Posterior vena cava (tissue), 2 donors: ENCODE data around the gene HIPK4. TPM values are rescaled to one million over a fixed set of nuclear protein-coding genes. Genes with fewer than 3 reads are reported as not detected.
A peak's percentile ranks its signal among the peaks of the same experiment; 100 is the strongest.
"Not testable (repeated sequence)": the region's sequence is repeated elsewhere in the genome, so short reads cannot be mapped to it uniquely, and the experiment has no call there.

Experiments
- DNase-seq: peaks from one replicate; pipeline ENCODE4 v3.0.0-alpha.2; 2020; ENCODE audit warnings: low spot score
- intact Hi-C, 2 donors: fragments of 100-400 bp; cut with DNase I; formaldehyde crosslinking; loops; one replicate each; pipeline versions ENCODE4 v1.14.1 to v1.14.2; 2022 to 2023
- total RNA-seq, 2 donors: library from RNA; stranded (reverse); fragmentation: NEBNext Ultra II Directional; extraction: Animal tissue kit (Norgen Biotek cat#: 25700); gene quantifications; one replicate each; pipeline ENCODE4 v1.2.1, GENCODE V29; 2021
- donor health status: DM: yes; HTN: yes; CAD: no.
- donor health status: DM: yes; HTN: yes; CAD: no.

The HIPK4 gene
- total RNA-seq, 2 donors from 2014 or later: 0.29 TPM; not detected in 1

DNA sequence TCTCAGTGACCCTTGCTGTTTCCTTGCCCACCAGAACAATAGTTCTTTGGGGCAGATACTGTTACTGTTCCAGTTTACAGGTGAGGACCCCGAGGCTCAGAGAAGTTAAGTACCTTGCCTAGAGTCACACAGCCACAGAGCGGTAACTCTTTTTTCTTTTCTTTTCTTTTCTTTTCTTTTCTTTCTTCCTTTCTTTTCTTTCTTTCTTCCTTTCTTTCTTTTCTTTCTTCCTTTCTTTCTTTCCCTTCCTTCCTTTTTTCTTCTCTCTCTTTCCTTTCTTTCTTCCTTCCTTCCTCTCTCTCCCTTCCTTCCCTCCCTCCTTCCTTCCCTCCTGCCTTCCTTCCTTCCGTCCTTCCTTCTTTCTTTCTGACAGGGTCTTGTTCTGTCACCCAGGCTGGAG lies 28.1 kb upstream of the HIPK4 start:
- DNase-seq: no peak
- intact Hi-C loops: no loop called here

- intact Hi-C loops: no loop called here
- DNase-seq: no peak
Measured at GRCh38 chr19:40417643-40417981, 27.6 kb upstream of the HIPK4 start.

DNA sequence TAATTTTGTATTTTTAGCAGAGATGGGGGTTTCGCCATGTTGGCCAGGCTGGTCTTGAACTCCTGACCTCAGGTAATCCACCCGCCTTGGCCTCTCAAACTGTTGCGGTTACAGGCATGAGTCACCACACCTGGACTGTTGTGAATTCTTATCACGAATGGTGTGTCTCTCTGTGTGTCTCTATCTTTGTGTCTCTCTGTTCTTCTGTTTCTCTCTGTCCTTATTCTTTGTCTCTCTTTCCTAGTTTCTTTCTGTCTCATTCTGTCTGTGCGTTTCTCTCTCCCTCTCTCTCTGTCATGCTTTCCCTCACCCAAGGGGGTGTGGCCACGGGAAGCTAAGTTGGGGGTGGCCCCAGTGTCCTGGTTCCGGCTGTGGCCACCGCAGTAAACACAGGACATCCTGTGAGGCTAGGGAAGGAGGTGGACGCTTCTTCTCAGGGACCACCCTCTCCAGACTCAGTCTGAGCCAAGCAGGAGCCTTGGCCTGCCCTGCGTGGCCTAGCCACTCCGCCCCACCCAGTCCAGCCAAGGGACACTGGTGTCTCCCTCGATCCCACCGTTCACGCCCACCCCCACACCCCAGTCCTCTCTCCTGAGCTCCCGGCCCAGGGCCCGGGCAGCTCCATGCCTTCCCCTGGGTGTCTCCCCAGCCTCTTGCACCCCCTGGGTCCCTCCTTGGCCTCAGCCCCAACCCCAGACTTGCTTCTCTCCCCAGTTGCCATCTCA lies 27.1 kb upstream of the HIPK4 start:
- no peak for DNase-seq
- intact Hi-C loops: no loop called here

GRCh38 chr19:40415768-40416167 lies 25.8 kb upstream of the HIPK4 start:
- intact Hi-C loops: no loop called here

GRCh38 chr19:40414542-40415535 lies 24.9 kb upstream of the HIPK4 start:
- DNase-seq: no peak
- intact Hi-C loops: no loop called here

More at GRCh38 chr19:40415768-40416167, 25.8 kb upstream of the HIPK4 start:
- no peak for DNase-seq

GRCh38 chr19:40413291-40413845 lies 23.4 kb upstream of the HIPK4 start, which contains the start of gene PRX:
Gene PRX, minus strand, starts transcription at chr19:40413378. Its CDS starts 5,446 bp downstream, at chr19:40407932.
- DNase-seq: no peak
- intact Hi-C loops: no loop called here

DNA sequence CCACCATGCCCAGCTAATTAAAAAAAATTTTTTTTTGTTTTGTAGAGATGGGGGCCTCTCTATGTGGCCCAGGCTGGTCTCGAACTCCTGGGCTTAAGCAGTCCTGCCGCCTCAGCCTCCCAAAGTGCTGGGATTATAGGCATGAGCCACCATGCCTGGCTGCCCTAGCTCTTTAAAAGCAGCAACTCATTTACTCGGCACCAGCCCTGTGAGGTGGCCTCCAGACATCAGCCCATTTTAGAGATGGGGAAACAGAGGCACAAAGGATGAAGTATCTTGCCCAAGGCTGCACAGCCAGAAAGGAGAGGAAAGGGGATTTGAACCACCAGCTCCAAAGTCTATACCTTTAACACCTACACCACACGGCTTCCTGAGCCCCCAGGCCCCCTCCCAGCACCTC lies 22.9 kb upstream of the HIPK4 start:
- DNase-seq: no peak
- intact Hi-C loops: no loop called here

DNA sequence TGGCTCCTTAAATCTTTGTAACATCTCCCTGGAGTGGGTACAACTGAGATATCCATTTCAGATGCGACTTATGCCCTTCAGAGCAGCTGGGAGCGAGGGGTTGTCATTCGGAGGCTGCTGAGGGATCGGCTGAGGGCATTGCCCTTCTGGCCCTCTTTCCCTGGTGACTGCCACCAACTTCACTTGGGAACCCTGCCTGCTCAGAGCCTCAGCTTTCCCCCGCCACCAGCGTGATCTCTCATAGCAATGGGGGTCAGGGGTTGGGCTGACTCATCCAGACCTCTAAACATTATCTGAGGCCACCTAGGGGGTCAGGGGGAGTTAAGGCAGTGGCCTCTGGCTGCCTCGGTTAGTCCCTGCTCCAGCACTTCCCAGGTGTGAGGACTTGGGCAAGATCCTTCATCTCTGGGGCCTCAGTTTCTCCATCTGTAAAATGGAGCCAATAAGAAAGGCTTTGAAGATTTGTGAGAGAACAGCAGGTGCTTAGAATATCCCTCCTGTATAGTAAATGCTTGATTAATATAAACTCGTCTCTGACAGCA lies 22.0 kb upstream of the HIPK4 start:
- DNase-seq: no peak
- intact Hi-C loops: no loop called here

- intact Hi-C loops: no loop called here
- DNase-seq: no peak
Measured at GRCh38 chr19:40411125-40411842, 21.3 kb upstream of the HIPK4 start.

- intact Hi-C loops: no loop called here
- no peak for DNase-seq
Measured at GRCh38 chr19:40410030-40410389, 20.0 kb upstream of the HIPK4 start.

DNA sequence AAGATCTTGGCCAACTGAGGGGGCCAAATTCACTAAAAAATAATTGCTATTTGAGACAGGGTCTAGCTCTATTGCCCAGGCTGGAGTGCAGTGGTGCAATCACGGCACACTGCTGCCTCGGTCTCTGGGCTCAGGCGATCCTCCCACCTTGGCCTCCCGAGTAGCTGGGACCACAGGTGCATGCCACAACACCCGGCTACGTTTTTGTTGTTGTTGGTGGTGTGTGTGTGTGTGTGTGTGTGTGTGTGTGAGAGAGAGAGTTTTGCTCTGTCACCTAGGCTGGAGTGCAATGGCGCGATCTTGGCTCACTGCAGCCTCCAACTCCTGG lies 18.6 kb upstream of the HIPK4 start:
- intact Hi-C loops, DNase-seq: not testable (repeated sequence)

DNA sequence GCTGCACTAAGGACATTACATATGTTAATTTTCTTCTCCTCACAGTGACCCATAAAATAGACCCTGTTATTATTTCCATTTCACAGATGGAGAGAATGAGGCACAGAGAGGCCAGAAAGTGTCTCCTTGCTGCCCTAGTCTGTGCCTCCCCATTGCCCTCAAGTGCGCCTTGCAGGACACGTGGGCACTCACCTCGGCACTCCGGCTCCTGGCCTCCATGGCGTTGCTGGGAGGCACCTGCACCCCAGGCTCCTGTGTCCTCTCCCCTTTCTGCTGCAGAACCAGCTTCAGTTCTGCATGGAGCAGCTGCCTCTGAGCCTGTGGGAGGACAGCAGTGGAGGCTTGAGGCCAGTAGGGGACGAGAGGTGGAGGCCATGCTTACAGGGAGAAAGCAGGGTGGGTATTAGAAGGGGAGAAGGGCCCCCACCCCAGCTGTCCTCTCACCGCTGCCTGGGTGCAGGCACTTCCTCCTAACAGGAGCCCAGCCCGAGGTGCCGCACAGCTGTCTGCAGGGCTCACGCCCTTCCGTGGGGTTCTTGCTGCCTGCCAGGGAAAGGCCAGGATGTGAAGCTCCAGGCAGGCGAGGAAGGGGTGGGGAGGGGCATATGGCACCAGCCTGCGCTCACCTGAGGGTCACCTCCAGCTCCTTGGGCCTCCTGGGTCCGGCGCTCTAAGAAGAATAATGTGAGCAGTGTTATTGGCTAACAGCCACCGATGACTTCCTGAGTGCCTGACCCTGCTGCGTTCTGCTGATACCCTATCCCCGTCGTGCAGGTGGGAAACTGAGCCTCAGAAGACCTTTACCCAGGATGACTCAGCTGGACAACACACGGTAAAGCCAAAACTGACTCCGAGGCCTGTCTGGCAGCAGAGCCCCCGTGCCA lies 18.0 kb upstream of the HIPK4 start:
- intact Hi-C loops: no loop called here
- DNase-seq: no peak

- peak; percentile 97 for DNase-seq
- intact Hi-C loops: no loop called here
Measured at GRCh38 chr19:40403262-40403984, 13.4 kb upstream of the HIPK4 start.

DNA sequence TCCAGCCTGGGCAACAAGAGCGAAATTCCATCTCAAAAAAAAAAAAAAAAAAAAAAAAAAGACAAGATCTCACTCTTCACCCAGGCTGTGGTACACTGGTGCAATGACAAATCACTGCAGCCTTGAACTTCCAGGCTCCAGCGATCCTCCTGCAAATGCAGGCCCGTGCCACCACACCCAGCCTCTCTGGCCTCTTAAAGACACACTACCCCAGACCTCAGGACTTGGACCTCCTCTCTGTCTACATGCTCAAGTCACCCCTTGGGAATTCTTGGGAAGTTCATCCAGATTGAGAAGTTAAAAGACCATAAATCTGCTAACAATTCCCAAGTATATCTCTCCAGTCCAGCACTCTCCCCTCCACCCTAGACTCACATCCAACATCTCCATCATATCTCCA lies 10.6 kb upstream of the HIPK4 start:
- intact Hi-C loops: no loop called here
- DNase-seq: no peak

DNA sequence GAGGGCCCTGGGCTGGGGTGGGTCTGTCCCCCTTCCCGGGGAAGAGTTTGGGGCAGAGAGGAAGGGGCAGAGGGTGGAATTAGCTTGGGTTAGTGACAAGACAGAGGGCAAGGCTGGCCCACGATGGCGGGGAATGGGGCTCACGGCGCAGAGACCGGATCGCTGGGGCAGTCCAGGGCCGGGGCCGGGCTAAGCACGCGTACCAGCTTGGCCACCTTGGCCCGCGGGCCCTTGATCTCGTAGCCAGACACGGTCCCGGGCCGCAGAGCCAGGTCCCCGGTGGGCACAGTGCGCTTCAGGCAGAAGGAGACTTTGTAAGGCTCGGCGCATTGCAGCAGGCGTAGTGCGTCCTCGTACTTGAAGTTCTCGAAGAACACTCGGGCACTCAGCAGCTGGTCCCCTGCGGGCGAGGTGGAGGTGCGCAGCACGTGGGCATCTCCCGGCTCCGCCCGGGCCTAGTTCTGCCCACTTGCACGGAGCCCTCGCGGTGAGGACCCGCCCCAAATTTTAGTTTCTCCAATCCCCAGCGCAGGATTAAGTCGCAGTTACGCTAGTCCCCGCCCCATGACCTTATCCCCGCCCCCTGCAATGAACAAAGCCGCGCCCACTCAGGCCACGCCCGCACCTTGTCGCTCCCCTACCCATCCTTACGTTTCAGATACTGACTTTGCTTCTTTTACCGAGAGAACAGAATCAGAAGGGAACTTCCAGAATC lies 8.6 kb upstream of the HIPK4 start:
- DNase-seq: no peak
- intact Hi-C loops: loop anchor here in 1 of 2 donors (10.0 kb wide), 1 partner anchor 94 kb away; no protein-coding TSS in a partner anchor

DNA sequence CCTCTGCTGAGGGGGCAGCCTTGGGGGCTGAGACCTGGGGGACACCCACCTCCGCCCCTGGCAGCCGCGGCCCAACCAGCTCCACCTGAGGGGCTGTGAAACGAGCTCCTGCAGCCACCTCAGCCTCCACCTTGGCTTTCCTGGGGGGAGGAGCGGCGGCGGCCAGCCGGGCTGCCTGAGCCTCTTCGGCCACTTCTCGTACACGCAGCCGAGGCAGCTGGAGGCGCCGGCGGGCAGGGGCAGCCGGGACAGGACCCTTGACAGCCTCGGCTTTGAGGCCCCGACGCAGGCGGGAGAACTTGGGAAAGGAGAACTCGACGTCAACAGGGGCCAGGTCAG lies 7.6 kb upstream of the HIPK4 start:
- intact Hi-C loops: loop anchor here in 1 of 2 donors (10.0 kb wide), 1 partner anchor 93 kb away; no protein-coding TSS in a partner anchor

GRCh38 chr19:40396886-40397567 lies 7.0 kb upstream of the HIPK4 start:
- no peak for DNase-seq
- intact Hi-C loops: loop anchor here in 1 of 2 donors (10.0 kb wide), 1 partner anchor 92 kb away; no protein-coding TSS in a partner anchor

More for the DNA sequence above, 7.6 kb upstream of the HIPK4 start:
- DNase-seq: no peak
